ENCODE data around the gene KLRC1. TPM values are rescaled to one million over a fixed set of nuclear protein-coding genes. Genes with fewer than 3 reads are reported as not detected.

Gene KLRC1
- total RNA-seq, 1 donor, result not detected

GRCh38 chr12:10408842-10409241 lies 44.3 kb downstream of the KLRC1 start:
- Histone ChIP-seq H2AFZ (ENCODE audit: low read length) (no peak overlapping the region), H3K9me3 (ENCODE audit: low read depth, low read length) (no peaks in the 10 kb centered on the region), H3K4me1 (ENCODE audit: insufficient read depth, low read length) (no peaks in the 10 kb centered on the region), H3K79me2 (ENCODE audit: insufficient read depth, low read length) (no peaks in the 10 kb centered on the region), H3K36me3 (ENCODE audit: insufficient read depth, low read length) (no peaks in the 10 kb centered on the region), H4K20me1 (ENCODE audit: insufficient read depth, low read length) (no peaks in the 10 kb centered on the region), H3K4me3 (ENCODE audit: insufficient read depth, low read length) (no peak overlapping the region), H3K4me2 (ENCODE audit: insufficient read depth, low read length) (no peak overlapping the region), H3K27ac (ENCODE audit: low read depth, low read length) (no peak overlapping the region), H3K27me3 (ENCODE audit: insufficient read depth, low read length) (no peaks in the 10 kb centered on the region)
- no peak for TF ChIP-seq CTCF (IDR thresholded peaks at IDR 0.05; ENCODE audit: extremely low read depth, low read depth, low read length)
- DNase-seq (ENCODE audit: insufficient read length, low spot score, missing footprints), result no peak

GRCh38 chr12:10406725-10407124 lies 46.5 kb downstream of the KLRC1 start:
- Histone ChIP-seq H4K20me1 (ENCODE audit: insufficient read depth, low read length) (no peaks in the 10 kb centered on the region), H3K79me2 (ENCODE audit: insufficient read depth, low read length) (no peaks in the 10 kb centered on the region), H2AFZ (ENCODE audit: low read length) (no peak overlapping the region), H3K4me1 (ENCODE audit: insufficient read depth, low read length) (no peaks in the 10 kb centered on the region), H3K27ac (ENCODE audit: low read depth, low read length) (no peak overlapping the region), H3K27me3 (ENCODE audit: insufficient read depth, low read length) (no peaks in the 10 kb centered on the region), H3K9me3 (ENCODE audit: low read depth, low read length) (no peaks in the 10 kb centered on the region), H3K4me2 (ENCODE audit: insufficient read depth, low read length) (no peak overlapping the region), H3K4me3 (ENCODE audit: insufficient read depth, low read length) (no peak overlapping the region), H3K36me3 (ENCODE audit: insufficient read depth, low read length) (no peaks in the 10 kb centered on the region)
- TF ChIP-seq CTCF (IDR thresholded peaks at IDR 0.05; ENCODE audit: extremely low read depth, low read depth, low read length), result no peak
- DNase-seq (ENCODE audit: insufficient read length, low spot score, missing footprints), result no peak

GRCh38 chr12:10405294-10405693 lies 47.9 kb downstream of the KLRC1 start:
- Histone ChIP-seq H3K27ac (ENCODE audit: low read depth, low read length) (no peak overlapping the region), H3K4me1 (ENCODE audit: insufficient read depth, low read length) (no peaks in the 10 kb centered on the region), H4K20me1 (ENCODE audit: insufficient read depth, low read length) (no peaks in the 10 kb centered on the region), H3K27me3 (ENCODE audit: insufficient read depth, low read length) (no peaks in the 10 kb centered on the region), H2AFZ (ENCODE audit: low read length) (no peak overlapping the region), H3K36me3 (ENCODE audit: insufficient read depth, low read length) (no peaks in the 10 kb centered on the region), H3K79me2 (ENCODE audit: insufficient read depth, low read length) (no peaks in the 10 kb centered on the region), H3K9me3 (ENCODE audit: low read depth, low read length) (no peaks in the 10 kb centered on the region), H3K4me2 (ENCODE audit: insufficient read depth, low read length) (no peak overlapping the region), H3K4me3 (ENCODE audit: insufficient read depth, low read length) (no peak overlapping the region)
- DNase-seq (ENCODE audit: insufficient read length, low spot score, missing footprints), result no peak
- TF ChIP-seq CTCF (IDR thresholded peaks at IDR 0.05; ENCODE audit: extremely low read depth, low read depth, low read length), result no peak

GRCh38 chr12:10404798-10405197 lies 48.4 kb downstream of the KLRC1 start:
- no peak for TF ChIP-seq CTCF (IDR thresholded peaks at IDR 0.05; ENCODE audit: extremely low read depth, low read depth, low read length)

More at GRCh38 chr12:10404798-10405197, 48.4 kb downstream of the KLRC1 start:
- Histone ChIP-seq H3K36me3 (ENCODE audit: insufficient read depth, low read length) (no peaks in the 10 kb centered on the region), H2AFZ (ENCODE audit: low read length) (no peak overlapping the region), H3K4me3 (ENCODE audit: insufficient read depth, low read length) (no peak overlapping the region), H4K20me1 (ENCODE audit: insufficient read depth, low read length) (no peaks in the 10 kb centered on the region), H3K9me3 (ENCODE audit: low read depth, low read length) (no peaks in the 10 kb centered on the region), H3K4me1 (ENCODE audit: insufficient read depth, low read length) (no peaks in the 10 kb centered on the region), H3K79me2 (ENCODE audit: insufficient read depth, low read length) (no peaks in the 10 kb centered on the region), H3K27me3 (ENCODE audit: insufficient read depth, low read length) (no peaks in the 10 kb centered on the region), H3K27ac (ENCODE audit: low read depth, low read length) (no peak overlapping the region), H3K4me2 (ENCODE audit: insufficient read depth, low read length) (no peak overlapping the region)
- no peak for DNase-seq (ENCODE audit: insufficient read length, low spot score, missing footprints)

Data from osteoblast (primary cell).